Astrocyte of the spinal cord (primary cell): Measurements from ENCODE around the gene KLF15.

Source experiments
- DNase-seq: peaks from one replicate; pipeline ENCODE4 v3.0.0; 2011; ENCODE audit warnings: low read depth, low spot score
- H3K4me3 ChIP-seq: 2 replicates; pipeline ENCODE4 v1.5.1; 2011; ENCODE audit warnings: low read depth, mild to moderate bottlenecking, low read length, moderate library complexity
- CTCF ChIP-seq: IDR thresholded peaks from 2 replicates; pipeline ENCODE4 v1.5.1; 2012; ENCODE audit warnings: low read depth, mild to moderate bottlenecking, low read length, inconsistent platforms
- in situ Hi-C: cut with HindIII; loops from 2 replicates; pipeline ENCODE4 v1.10.0; 2017; ENCODE audit warnings: low sequenced_read_pairs

KLF15 gene

DNA sequence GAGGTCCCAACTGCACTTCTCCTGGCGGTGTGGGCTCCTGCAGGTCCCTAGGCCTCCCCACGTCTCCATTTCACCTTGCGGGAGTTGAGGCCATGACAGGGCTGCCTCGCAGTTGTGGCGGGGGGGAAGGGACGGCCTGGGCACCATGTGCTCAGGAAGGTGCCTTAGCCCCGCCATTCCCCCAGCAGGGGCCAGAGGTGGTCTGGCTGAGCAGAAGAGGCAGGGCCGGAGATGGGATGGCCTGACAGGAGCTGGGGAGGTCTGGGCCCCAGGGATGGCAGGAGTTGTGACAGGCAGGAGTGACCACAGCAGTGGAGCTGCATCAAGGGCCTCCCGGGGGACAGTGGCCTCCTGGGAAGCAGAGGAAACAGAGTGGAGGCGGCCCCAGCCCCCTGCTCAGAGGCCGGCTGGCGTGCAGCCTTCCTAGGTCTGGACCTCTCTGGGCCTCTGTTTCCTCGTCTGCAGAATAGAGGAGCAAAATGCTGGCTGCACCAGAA is 18.7 kb upstream of the KLF15 start:
- no peak for TF ChIP-seq CTCF
- in situ Hi-C loops, result no loop called here
- no peak for DNase-seq
- no peak overlapping the region for H3K4me3 ChIP-seq

DNA sequence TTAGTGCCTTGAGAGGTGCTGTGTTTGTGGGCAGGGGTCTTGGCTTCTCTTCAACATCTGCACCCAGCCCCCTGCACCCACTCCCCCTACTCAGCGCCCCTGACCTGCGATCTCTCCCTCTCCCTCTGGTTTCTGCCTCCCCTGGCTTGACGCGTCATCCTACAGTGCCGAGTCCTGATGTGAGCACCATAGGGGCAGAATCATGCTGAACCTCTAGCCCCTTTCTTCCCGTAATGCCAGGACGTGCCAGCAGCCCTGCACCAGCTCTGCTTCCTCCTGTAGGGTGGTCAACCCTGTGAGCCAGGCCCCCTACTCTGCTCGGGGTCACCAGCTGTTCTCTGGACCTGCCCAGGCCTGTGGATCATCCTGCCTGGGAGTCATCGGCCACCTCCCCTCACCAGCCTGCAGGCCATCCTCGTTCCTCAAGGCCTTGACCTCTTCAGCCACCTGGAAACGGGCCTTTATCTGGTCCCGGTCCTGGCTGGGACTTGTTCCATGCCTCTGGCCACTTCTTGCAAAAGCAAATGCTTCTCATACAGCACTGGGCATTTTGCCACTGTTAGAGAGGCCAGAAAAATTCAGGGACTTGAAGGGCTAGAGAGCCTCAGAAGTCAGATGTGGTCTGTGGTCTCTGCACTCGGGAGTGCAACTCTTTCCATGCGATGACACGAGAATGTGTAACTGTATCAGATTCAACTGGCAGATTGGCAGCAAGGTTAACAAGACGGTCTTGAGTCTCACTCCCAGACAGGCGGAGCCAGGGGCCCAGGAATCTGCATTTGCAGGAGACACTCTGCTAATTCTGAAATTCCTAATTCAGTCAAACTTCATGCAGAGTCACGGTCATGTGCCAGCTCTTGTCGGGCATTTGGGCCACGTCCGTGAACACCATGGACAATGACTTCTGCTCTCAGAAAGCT is 16.7 kb upstream of the KLF15 start:
- no peak overlapping the region for H3K4me3 ChIP-seq
- in situ Hi-C loops, result no loop called here
- DNase-seq, result no peak
- TF ChIP-seq CTCF, result no peak

- TF ChIP-seq CTCF, result no peak
- DNase-seq, result no peak
- H3K4me3 ChIP-seq, result no peak overlapping the region
- in situ Hi-C loops, result no loop called here
Measured at GRCh38 chr3:126373146-126373613, 16.0 kb upstream of the KLF15 start.

DNA sequence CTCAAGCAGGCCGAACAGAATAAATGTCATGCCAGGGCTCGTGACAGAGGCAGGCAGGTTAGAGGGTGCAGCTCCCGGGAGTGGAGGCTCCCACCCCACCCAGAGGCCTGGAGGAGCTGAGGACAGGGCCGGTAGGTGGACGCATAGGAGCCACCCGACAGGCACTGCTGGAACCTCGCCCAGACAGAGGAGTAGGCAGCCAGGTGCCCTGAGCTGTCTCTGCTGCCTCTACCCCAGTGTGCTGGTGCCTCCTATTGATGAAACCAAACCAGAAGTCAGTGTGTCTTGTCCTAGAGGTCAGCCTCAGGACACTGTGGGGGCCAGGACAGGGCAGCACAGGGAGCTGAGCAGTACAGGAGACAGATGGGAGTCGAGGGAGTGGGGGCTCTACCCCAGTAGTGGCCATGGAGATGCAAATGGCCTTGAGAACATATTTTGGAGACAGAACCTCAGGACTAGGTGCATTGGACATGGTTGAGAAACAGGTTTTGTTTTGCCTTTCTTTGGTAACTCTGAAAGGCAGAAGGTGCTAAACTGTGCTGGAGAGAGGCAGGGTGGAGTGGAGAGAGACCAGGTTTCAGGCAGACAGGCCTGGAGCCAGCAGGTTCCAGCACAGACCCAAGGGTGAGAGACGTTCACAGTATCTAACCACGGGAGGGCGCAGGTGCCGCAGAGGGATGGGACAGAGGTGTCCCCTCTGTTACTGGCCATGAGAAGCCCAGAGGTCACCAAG is 15.4 kb upstream of the KLF15 start:
- H3K4me3 ChIP-seq, result no peak overlapping the region
- in situ Hi-C loops, result no loop called here
- DNase-seq, result no peak
- TF ChIP-seq CTCF, result no peak

- no peak for DNase-seq
- in situ Hi-C loops, result no loop called here
- TF ChIP-seq CTCF, result no peak
- H3K4me3 ChIP-seq, result no peak overlapping the region
Measured at GRCh38 chr3:126371096-126371705, 14.0 kb upstream of the KLF15 start.

DNA sequence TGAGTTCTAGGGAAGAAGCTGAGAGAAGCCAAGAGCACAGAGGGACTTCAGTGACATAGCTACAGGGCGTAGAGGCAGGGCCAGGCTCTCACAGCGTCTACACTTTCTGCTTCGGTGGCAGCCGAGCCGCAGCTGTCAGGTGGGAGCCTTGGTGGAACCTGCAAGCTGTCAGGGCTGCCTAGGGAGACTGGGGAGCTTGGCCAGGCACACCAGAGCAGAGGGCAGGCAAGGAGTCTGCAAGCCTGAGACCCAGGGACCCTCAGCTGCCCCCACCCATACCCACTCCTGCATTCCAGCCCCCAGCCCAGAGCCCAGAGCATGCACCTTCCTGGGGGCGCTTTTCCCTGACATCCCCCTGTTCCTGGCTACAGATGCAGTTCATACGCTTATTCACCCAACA is 13.4 kb upstream of the KLF15 start:
- TF ChIP-seq CTCF, result no peak
- H3K4me3 ChIP-seq, result no peak overlapping the region
- DNase-seq, result no peak
- in situ Hi-C loops, result no loop called here
